Activated CD8-positive, alpha-beta memory T cell treated with anti-CD3 and anti-CD28 coated beads, Interleukin-2, amount 10 ng/mL, durations not matched to agents 7 days and 5 days (primary cell): Measurements from ENCODE around the gene TMEM52. TPM values are rescaled to one million over a fixed set of nuclear protein-coding genes. Genes with fewer than 3 reads are reported as not detected.

Source experiments
- ATAC-seq: fragments of 150-1000 bp; cut with Tn5 transposase; one replicate; pipeline ENCODE4 v1.10.0; 2021; ENCODE audit warnings: moderate library complexity
- CTCF ChIA-PET: fragments of 350-600 bp; sonication (Branson Sonifier 250); formaldehyde crosslinking; loops from one replicate; lab custom pipeline; 2021; ENCODE audit warnings: antibody characterized with exemption; lab: Charles Lee
- DNase-seq: peaks from one replicate; pipeline ENCODE4 v3.0.0-alpha.2; 2020
- H3K27ac Mint-ChIP-seq: one replicate; pipeline ENCODE4 v1.8.0; 2021; ENCODE audit warnings: mild to moderate bottlenecking, mixed read lengths
- H3K27me3 Mint-ChIP-seq: one replicate; pipeline ENCODE4 v1.8.0; 2021; ENCODE audit warnings: mixed read lengths
- H3K36me3 Mint-ChIP-seq: one replicate; pipeline ENCODE4 v1.8.0; 2021; ENCODE audit warnings: mild to moderate bottlenecking, mixed read lengths
- H3K4me1 Mint-ChIP-seq: one replicate; pipeline ENCODE4 v1.8.0; 2021; ENCODE audit warnings: mixed read lengths
- H3K4me3 Mint-ChIP-seq: one replicate; pipeline ENCODE4 v1.8.0; 2021; ENCODE audit warnings: mild to moderate bottlenecking, moderate library complexity, mixed read lengths
- H3K9me3 Mint-ChIP-seq: one replicate; pipeline ENCODE4 v1.8.0; 2022; ENCODE audit warnings: low read depth, mixed read lengths
- total RNA-seq, 2 experiments: library from RNA; stranded (reverse); gene quantifications; one replicate each; pipeline ENCODE4 v1.2.3, GENCODE V29; 2021

Gene TMEM52
- total RNA-seq, 2 experiments from 2014 or later = not detected

- CTCF ChIA-PET = no interaction called here
- Mint-ChIP-seq H3K9me3 (no peaks in the 10 kb centered on the region), H3K4me1 (no peaks in the 10 kb centered on the region), H3K27me3 (no peaks in the 10 kb centered on the region), H3K4me3 (no peak overlapping the region), H3K27ac (no peak overlapping the region), H3K36me3 (no peaks in the 10 kb centered on the region)
- peak; percentile 37 for DNase-seq
- ATAC-seq = no peak
Measured at GRCh38 chr1:1928231-1929101, 9.4 kb upstream of the TMEM52 start.

GRCh38 chr1:1927751-1928150, 8.7 kb upstream of the TMEM52 start:
- CTCF ChIA-PET = no interaction called here
- Mint-ChIP-seq H3K9me3 (no peaks in the 10 kb centered on the region), H3K4me3 (no peak overlapping the region), H3K27ac (no peak overlapping the region), H3K36me3 (no peaks in the 10 kb centered on the region), H3K27me3 (no peaks in the 10 kb centered on the region), H3K4me1 (no peaks in the 10 kb centered on the region)
- ATAC-seq (no peak), DNase-seq (peak; percentile 36)

- CTCF ChIA-PET = no interaction called here
Measured at GRCh38 chr1:1926886-1927660, 8.0 kb upstream of the TMEM52 start.

GRCh38 chr1:1926346-1926811, 7.3 kb upstream of the TMEM52 start:
- Mint-ChIP-seq H3K4me1 (no peaks in the 10 kb centered on the region), H3K9me3 (no peaks in the 10 kb centered on the region), H3K4me3 (no peak overlapping the region), H3K27me3 (no peaks in the 10 kb centered on the region), H3K36me3 (no peaks in the 10 kb centered on the region), H3K27ac (no peak overlapping the region)
- peak; percentile 39 for DNase-seq
- no peak for ATAC-seq
- CTCF ChIA-PET = no interaction called here

More at GRCh38 chr1:1926886-1927660, 8.0 kb upstream of the TMEM52 start:
- no peaks in the 10 kb centered on the region for H3K36me3 Mint-ChIP-seq
- no peaks in the 10 kb centered on the region for H3K27me3 Mint-ChIP-seq
- no peak for ATAC-seq
- DNase-seq = peak; percentile 33
- H3K4me1 Mint-ChIP-seq = no peaks in the 10 kb centered on the region
- no peaks in the 10 kb centered on the region for H3K9me3 Mint-ChIP-seq
- no peak overlapping the region for H3K27ac Mint-ChIP-seq
- H3K4me3 Mint-ChIP-seq = no peak overlapping the region

- no peaks in the 10 kb centered on the region for H3K36me3 Mint-ChIP-seq
Measured at GRCh38 chr1:1925437-1926345, 6.6 kb upstream of the TMEM52 start.

GRCh38 chr1:1924849-1925248, 5.8 kb upstream of the TMEM52 start:
- Mint-ChIP-seq H3K4me3 (no peak overlapping the region), H3K27ac (no peak overlapping the region), H3K27me3 (no peaks in the 10 kb centered on the region), H3K4me1 (no peaks in the 10 kb centered on the region), H3K36me3 (no peaks in the 10 kb centered on the region), H3K9me3 (no peaks in the 10 kb centered on the region)
- DNase-seq = no peak
- CTCF ChIA-PET = no interaction called here
- no peak for ATAC-seq

More at GRCh38 chr1:1925437-1926345, 6.6 kb upstream of the TMEM52 start:
- ATAC-seq (no peak), DNase-seq (no peak)
- Mint-ChIP-seq H3K4me1 (no peaks in the 10 kb centered on the region), H3K9me3 (no peaks in the 10 kb centered on the region), H3K27ac (no peak overlapping the region), H3K4me3 (no peak overlapping the region), H3K27me3 (no peaks in the 10 kb centered on the region)
- CTCF ChIA-PET = no interaction called here

- DNase-seq (no peak), ATAC-seq (no peak)
- H3K4me1 Mint-ChIP-seq = peaks cover 2% of the 10 kb centered on the region
- no peaks in the 10 kb centered on the region for H3K9me3 Mint-ChIP-seq
- no peaks in the 10 kb centered on the region for H3K36me3 Mint-ChIP-seq
- no peak overlapping the region for H3K27ac Mint-ChIP-seq
- CTCF ChIA-PET = no interaction called here
- no peaks in the 10 kb centered on the region for H3K27me3 Mint-ChIP-seq
- H3K4me3 Mint-ChIP-seq = no peak overlapping the region
Measured at GRCh38 chr1:1924386-1924785, 5.3 kb upstream of the TMEM52 start.

GRCh38 chr1:1922956-1923833, 4.1 kb upstream of the TMEM52 start:
- CTCF ChIA-PET = no interaction called here
- Mint-ChIP-seq H3K36me3 (no peaks in the 10 kb centered on the region), H3K27ac (no peak overlapping the region), H3K4me1 (peaks cover 6% of the 10 kb centered on the region), H3K9me3 (no peaks in the 10 kb centered on the region), H3K27me3 (peaks cover under 1% of the 10 kb centered on the region), H3K4me3 (no peak overlapping the region)
- no peak for ATAC-seq
- DNase-seq = no peak

- Mint-ChIP-seq H3K27ac (no peak overlapping the region), H3K36me3 (no peaks in the 10 kb centered on the region), H3K4me3 (no peak overlapping the region), H3K4me1 (peaks cover 6% of the 10 kb centered on the region), H3K27me3 (peaks cover 6% of the 10 kb centered on the region), H3K9me3 (no peaks in the 10 kb centered on the region)
- CTCF ChIA-PET = no interaction called here
- DNase-seq (no peak), ATAC-seq (no peak)
Measured at GRCh38 chr1:1922702-1922955, 3.5 kb upstream of the TMEM52 start.

- Mint-ChIP-seq H3K27me3 (peaks cover 9% of the 10 kb centered on the region), H3K4me1 (peaks cover 6% of the 10 kb centered on the region), H3K36me3 (no peaks in the 10 kb centered on the region), H3K27ac (no peak overlapping the region), H3K4me3 (no peak overlapping the region), H3K9me3 (no peaks in the 10 kb centered on the region)
- ATAC-seq (no peak), DNase-seq (no peak)
- CTCF ChIA-PET = interaction anchor here (2.9 kb wide), 1 partner anchor 13 kb away, joined by 12 read pairs; no protein-coding TSS in a partner anchor
Measured at GRCh38 chr1:1921901-1922701, 3.0 kb upstream of the TMEM52 start.

GRCh38 chr1:1921459-1921862, 2.4 kb upstream of the TMEM52 start:
- H3K36me3 Mint-ChIP-seq = no peaks in the 10 kb centered on the region
- H3K4me1 Mint-ChIP-seq = peaks cover 6% of the 10 kb centered on the region
- no peaks in the 10 kb centered on the region for H3K9me3 Mint-ChIP-seq
- H3K27ac Mint-ChIP-seq = no peak overlapping the region
- H3K4me3 Mint-ChIP-seq = no peak overlapping the region
- CTCF ChIA-PET = interaction anchor here (0.7 to 2.9 kb wide), 2 partner anchors 13 to 16 kb away, joined by 3 to 12 read pairs; no protein-coding TSS in a partner anchor
- peaks cover 9% of the 10 kb centered on the region for H3K27me3 Mint-ChIP-seq
- ATAC-seq (no peak), DNase-seq (no peak)
